Measurements from ENCODE around the gene PTPN2. TPM values are rescaled to one million over a fixed set of nuclear protein-coding genes. Genes with fewer than 3 reads are reported as not detected.

Gene PTPN2
- total and polyA plus RNA-seq, 2 donors (not counting 1 experiment from before 2014, with no cell fraction given) = 41.2 to 75.5 TPM

DNA sequence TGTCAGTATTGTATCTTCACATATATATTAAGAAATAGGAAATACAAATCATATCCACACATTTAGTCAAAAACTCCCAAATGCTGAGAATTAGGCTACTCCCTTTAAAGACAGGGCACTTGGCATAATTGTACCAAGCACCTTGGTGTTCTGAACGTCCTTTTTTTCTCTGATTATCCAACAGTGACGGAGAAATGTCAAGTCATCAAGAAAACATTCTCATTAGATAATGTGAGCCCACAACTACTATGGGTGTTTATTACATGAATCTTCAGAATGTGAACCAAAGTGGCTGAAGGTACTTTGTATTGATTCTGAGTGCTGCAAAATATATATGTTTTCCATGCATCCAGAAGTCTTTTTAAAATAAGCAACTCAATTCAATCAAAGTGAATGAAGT is 97.4 kb downstream of the PTPN2 start:
- intact Hi-C loops (cut with micrococcal nuclease) = no loop called here
- Histone ChIP-seq H4K20me1 (ENCODE audit: control insufficient read depth, insufficient read depth, low read length, poor library complexity, severe bottlenecking) (no peaks in the 10 kb centered on the region), H3K27ac (ENCODE audit: low read length in 2 of 2) (no peak overlapping the region), H3K9ac (ENCODE audit: low read length) (no peak overlapping the region), H3K36me3 (replicated peaks in 1 of 2; ENCODE audit: control extremely low read depth in 1 of 2, control insufficient read depth in 1 of 2, extremely low read depth in 1 of 2, insufficient read depth in 2 of 2, low read length in 1 of 2) (peaks cover 3 to 12% of the 10 kb centered on the region in 2 experiments), H3K79me2 (ENCODE audit: control insufficient read depth, insufficient read depth, low read length) (no peaks in the 10 kb centered on the region), H3K27me3 (replicated peaks in 1 of 4; ENCODE audit: control extremely low read depth in 1 of 4, control insufficient read depth in 3 of 4, insufficient read depth in 4 of 4, low read length in 3 of 4) (no peaks in the 10 kb centered on the region), H3K9me3 (ENCODE audit: control extremely low read depth in 1 of 3, control insufficient read depth in 2 of 3, insufficient read depth in 1 of 3, low read length in 2 of 3) (no peaks in the 10 kb centered on the region), H3K4me1 (ENCODE audit: control insufficient read depth in 2 of 2, insufficient read depth in 2 of 2, low read length in 2 of 2) (no peaks in the 10 kb centered on the region), H3K4me3 (ENCODE audit: control extremely low read depth in 1 of 5, extremely low read depth in 1 of 5, insufficient read depth in 1 of 5, low read depth in 2 of 5, low read length in 4 of 5) (no peak overlapping the region), H3K4me2 (replicated peaks; ENCODE audit: low read depth, low read length, poor library complexity, severe bottlenecking) (no peak overlapping the region), H2AFZ (ENCODE audit: insufficient read depth, low read depth, low read length, poor library complexity, severe bottlenecking) (no peak overlapping the region)
- ChIA-PET CTCF (no interaction called here), POLR2A (no interaction called here)
- no peak for DNase-seq
- no peak for TF ChIP-seq EZH2 (IDR thresholded peaks at IDR 0.05; ENCODE audit: borderline replicate concordance, insufficient read depth, low read depth, low read length, poor library complexity, severe bottlenecking)
- TF ChIP-seq, protein P1, sequence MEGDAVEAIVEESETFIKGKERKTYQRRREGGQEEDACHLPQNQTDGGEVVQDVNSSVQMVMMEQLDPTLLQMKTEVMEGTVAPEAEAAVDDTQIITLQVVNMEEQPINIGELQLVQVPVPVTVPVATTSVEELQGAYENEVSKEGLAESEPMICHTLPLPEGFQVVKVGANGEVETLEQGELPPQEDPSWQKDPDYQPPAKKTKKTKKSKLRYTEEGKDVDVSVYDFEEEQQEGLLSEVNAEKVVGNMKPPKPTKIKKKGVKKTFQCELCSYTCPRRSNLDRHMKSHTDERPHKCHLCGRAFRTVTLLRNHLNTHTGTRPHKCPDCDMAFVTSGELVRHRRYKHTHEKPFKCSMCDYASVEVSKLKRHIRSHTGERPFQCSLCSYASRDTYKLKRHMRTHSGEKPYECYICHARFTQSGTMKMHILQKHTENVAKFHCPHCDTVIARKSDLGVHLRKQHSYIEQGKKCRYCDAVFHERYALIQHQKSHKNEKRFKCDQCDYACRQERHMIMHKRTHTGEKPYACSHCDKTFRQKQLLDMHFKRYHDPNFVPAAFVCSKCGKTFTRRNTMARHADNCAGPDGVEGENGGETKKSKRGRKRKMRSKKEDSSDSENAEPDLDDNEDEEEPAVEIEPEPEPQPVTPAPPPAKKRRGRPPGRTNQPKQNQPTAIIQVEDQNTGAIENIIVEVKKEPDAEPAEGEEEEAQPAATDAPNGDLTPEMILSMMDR (IDR thresholded peaks at IDR 0.05) = no peak
- Mint-ChIP-seq H3K4me1 (peaks cover 2% of the 10 kb centered on the region), H3K9me3 (ENCODE audit: insufficient read depth) (no peaks in the 10 kb centered on the region), H3K27ac (no peak overlapping the region), H3K27me3 (no peaks in the 10 kb centered on the region), H3K4me3 (no peak overlapping the region)
- whole genome bisulfite sequencing (ENCODE audit: insufficient coverage) = no CpG with 5 or more reads among the region's 2 CpGs
- ATAC-seq (ENCODE audit: low read depth) = no peak

DNA sequence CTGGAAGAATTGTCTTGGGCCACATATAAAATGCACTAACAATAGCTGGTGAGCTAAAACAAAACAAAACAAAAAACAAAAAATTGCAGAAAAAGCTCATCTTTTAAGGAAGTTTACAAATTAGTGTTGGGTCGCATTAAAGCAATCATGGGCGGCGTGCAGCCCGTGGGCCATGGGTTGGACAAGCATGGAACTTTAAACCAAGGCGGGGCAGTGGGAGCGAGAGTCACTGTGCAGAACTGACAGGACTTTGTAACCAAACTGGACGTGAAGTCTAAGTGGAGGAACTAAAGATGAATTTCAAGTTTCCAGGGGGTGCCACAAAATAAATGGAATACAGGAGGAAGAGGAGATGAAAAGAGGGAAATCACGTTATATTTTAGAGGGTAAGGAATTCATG is 100.5 kb downstream of the PTPN2 start:
- ATAC-seq (ENCODE audit: low read depth) (no peak), DNase-seq (no peak)
- 98% methylated on average over 8 of the region's 8 CpGs for WGBS (ENCODE audit: insufficient coverage)
- Histone ChIP-seq H3K4me3 (ENCODE audit: control extremely low read depth in 1 of 5, extremely low read depth in 1 of 5, insufficient read depth in 1 of 5, low read depth in 2 of 5, low read length in 4 of 5) (no peak overlapping the region), H2AFZ (ENCODE audit: insufficient read depth, low read depth, low read length, poor library complexity, severe bottlenecking) (no peak overlapping the region), H3K27ac (ENCODE audit: low read length in 2 of 2) (no peak overlapping the region), H3K36me3 (replicated peaks in 1 of 2; ENCODE audit: control extremely low read depth in 1 of 2, control insufficient read depth in 1 of 2, extremely low read depth in 1 of 2, insufficient read depth in 2 of 2, low read length in 1 of 2) (peaks cover 3% of the 10 kb centered on the region in 2 experiments), H3K79me2 (ENCODE audit: control insufficient read depth, insufficient read depth, low read length) (no peaks in the 10 kb centered on the region), H3K4me2 (replicated peaks; ENCODE audit: low read depth, low read length, poor library complexity, severe bottlenecking) (no peak overlapping the region), H4K20me1 (ENCODE audit: control insufficient read depth, insufficient read depth, low read length, poor library complexity, severe bottlenecking) (no peaks in the 10 kb centered on the region), H3K9ac (ENCODE audit: low read length) (no peak overlapping the region), H3K9me3 (ENCODE audit: control extremely low read depth in 1 of 3, control insufficient read depth in 2 of 3, insufficient read depth in 1 of 3, low read length in 2 of 3) (no peaks in the 10 kb centered on the region), H3K27me3 (replicated peaks in 1 of 4; ENCODE audit: control extremely low read depth in 1 of 4, control insufficient read depth in 3 of 4, insufficient read depth in 4 of 4, low read length in 3 of 4) (no peaks in the 10 kb centered on the region), H3K4me1 (ENCODE audit: control insufficient read depth in 2 of 2, insufficient read depth in 2 of 2, low read length in 2 of 2) (no peaks in the 10 kb centered on the region)
- intact Hi-C loops (cut with micrococcal nuclease) = no loop called here
- POLR2A ChIA-PET = no interaction called here
- no peaks in the 10 kb centered on the region for H3K27me3 Mint-ChIP-seq
- CTCF ChIA-PET = interaction anchor here (0.6 kb wide), 1 partner anchor 20 kb away, joined by 3 read pairs; no protein-coding TSS in a partner anchor
- H3K4me1 Mint-ChIP-seq = no peaks in the 10 kb centered on the region
- TF ChIP-seq EZH2 (IDR thresholded peaks at IDR 0.05; ENCODE audit: borderline replicate concordance, insufficient read depth, low read depth, low read length, poor library complexity, severe bottlenecking) = no peak
- TF ChIP-seq, protein P1 (IDR thresholded peaks at IDR 0.05) = no peak
- H3K9me3 Mint-ChIP-seq (ENCODE audit: insufficient read depth) = no peaks in the 10 kb centered on the region
- no peak overlapping the region for H3K27ac Mint-ChIP-seq
- no peak overlapping the region for H3K4me3 Mint-ChIP-seq

All from B cell (primary cell).